GM18520 (cell line): ENCODE data around the gene RHBDD1.
A peak's percentile ranks its signal among the peaks of the same experiment; 100 is the strongest.
"Not testable (repeated sequence)": the region's sequence is repeated elsewhere in the genome, so short reads cannot be mapped to it uniquely, and the experiment has no call there.

Experiments used
- ATAC-seq: cut with Tn5 transposase; IDR thresholded peaks from one replicate; pipeline ENCODE4 v1.9.1; 2021; ENCODE audit not compliant: unreplicated experiment

Gene RHBDD1

DNA sequence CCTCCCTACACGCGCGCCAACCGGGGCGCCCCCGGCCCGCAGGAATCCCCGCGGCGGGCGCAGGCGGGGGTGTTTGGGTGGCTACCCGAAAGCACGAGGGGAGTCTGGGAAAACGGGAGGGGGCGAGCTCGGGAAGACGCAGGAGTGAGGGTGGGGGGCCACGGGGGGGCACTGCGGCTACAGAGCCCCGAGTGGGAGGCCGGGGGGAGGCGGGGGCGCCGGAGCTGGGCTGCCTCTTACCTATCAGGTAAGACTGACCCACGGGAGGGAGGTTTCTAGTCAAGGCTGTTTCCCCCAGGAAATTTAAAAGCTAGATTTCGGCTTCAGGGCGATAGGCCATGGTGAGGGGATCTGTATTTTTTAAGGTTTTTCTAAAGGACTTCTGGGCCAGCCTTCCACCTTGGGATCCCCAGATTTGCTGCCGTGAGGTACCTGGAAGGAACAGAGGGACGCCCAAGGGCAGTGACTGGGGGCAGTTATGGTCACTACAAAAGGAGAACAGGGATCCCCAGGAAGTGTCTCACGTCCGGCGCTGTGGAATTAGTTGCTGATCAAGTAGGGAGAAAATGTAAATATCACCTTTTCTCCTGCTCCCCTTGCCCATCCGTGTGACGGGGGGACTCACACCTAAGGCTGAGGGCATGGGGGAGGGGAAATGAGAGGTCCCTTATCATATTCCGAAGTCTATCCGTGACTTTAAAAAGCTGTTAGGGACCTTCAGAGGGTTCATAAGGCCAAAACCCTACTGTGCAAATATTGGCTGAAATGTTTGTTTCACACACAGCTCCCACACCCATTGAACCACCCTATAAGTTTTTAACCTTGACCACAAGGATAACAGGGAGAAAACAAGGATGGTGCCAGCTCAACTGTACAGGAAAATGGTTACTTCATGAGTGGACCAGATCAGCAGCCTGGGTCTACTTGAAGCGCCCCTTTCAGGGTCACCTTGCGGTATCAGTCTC, 35.6 kb upstream of the RHBDD1 start:
- ATAC-seq: no peak

DNA sequence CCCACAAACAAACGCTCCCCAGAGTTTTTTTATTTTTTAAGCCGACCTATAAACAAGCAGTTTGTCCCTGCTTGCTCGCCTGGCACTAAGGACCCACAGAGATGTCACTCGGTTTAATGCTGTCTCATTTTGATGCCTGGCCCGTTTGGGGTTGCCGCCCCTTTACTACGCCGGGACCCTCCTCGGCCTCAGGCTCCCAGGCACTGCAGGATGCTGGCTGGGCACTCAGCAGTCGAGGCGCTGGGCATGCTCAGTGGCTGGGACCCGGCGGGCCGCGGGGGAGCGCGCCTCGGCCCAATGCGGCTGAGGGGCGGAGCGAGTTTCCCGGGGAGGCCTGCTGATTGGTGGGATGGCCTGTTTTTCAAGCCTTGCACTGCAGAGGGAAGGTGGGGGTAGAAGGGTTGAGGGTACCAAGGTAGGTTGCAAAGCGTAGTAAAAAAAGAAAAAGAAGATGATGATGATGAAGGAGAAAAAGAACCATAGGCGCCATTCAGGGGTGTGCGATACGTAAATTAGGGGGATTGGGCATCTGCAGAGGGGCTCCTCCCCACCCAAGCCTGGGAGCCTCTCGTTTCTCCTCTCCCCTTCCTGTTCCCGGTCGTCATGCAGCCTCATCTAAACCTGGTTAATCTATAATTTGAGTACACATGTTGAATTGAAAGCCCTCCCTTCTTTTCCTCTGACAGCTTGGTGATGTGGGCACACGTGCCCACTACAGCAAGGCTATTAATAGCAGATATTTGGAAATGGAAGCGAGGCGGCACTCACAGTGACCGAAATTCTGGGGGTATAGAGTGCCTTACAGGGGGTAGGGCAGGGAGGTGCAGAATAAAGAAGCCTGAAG, 34.7 kb upstream of the RHBDD1 start:
- ATAC-seq: peak; percentile 88

DNA sequence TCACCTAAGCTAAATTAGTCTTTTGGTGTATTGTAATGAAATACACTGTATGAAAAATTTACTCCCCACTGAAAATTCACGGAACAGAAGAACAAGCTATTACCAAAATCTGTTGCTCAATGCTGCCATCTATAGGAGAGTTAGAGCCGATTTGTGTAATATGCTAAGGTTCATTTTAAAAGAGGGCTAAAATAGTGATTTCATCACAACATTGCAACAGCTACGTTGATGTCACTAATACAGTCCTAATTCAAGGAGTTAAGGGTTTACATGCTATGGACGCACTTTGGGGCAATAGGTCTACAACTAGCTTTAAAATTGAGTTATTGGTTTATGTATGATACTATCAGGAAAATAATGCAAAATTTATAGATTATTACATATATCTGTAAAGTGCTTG, 33.3 kb upstream of the RHBDD1 start:
- ATAC-seq: no peak

DNA sequence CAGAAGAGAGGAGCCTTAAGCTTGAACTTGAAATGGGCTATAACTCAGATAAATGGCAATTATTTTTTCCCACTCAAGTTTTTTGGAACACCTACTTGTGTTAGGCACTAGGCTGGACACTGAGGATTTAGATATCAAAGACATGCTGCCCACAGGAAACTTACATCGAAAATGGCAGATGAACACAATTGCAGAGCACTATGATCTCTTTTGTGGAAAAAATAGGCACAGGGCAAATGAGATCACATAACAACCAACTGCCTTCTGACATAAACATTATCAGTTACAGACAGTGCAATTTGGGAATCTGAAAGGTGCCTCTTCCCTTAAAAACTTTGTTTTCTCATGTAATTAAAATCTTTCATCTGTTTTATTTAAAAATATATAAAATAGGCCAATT, 32.4 kb upstream of the RHBDD1 start:
- no peak for ATAC-seq

DNA sequence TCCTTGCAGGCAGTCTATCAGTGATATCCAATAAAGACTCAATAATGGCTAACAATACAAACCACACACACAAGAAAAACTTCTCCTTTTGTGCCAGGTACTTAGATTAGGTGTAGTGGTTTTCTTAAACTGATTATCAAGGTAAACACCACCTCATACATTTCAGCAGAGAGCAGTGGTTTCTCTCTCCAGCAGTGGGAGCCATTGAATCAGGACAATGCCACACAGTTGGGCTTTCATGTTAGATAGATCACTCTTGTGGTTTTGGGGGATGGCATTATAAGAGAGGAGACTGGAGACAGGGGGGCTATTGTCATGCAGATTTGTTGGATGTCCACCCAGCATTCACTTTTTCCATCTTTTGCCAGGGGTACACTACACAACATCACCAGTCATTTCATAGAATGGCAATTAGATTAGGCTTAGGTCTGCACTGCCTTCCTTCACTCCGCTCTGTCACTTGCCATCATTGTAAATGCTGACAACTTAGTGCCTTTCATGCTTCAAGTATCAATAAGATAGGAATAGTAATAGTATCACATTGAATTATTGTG, 22.6 kb upstream of the RHBDD1 start:
- ATAC-seq: no peak

DNA sequence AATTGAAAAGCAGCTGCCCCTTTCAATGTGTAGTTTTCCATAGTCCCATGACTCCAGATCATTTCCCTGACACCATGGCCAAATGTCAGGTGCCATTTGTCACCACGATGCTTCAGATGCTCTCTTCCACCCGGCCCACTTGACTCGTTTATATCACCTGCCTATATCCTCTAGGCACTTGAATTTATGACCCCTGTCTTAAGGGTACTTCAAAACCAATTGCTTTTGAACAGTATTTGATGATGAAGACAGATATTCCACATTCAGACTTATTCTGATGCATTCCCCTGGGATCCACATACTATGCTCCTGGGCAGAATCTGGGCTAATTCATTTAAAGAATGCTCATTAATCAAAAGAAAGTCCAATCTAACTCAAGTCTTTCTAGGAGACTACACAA, 16.9 kb upstream of the RHBDD1 start:
- ATAC-seq: no peak

DNA sequence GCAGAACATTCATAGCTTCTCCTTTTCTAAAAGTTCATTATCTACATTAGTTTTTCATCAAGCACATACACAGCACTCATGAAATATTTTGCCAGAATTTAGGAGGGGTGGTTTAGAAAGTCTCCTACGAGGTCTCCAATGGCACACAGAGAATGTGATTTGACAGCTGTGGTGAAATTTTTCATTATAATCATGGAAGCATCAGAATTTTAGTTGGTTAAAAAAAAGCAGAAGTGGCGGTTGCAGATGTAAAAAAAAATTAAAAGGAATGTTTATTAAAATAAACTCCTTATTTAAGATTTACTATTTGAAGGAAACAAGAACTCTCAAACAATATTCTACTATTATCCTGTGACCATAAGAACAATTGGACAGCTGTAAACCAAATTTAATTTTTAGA, 10.8 kb upstream of the RHBDD1 start:
- no peak for ATAC-seq

DNA sequence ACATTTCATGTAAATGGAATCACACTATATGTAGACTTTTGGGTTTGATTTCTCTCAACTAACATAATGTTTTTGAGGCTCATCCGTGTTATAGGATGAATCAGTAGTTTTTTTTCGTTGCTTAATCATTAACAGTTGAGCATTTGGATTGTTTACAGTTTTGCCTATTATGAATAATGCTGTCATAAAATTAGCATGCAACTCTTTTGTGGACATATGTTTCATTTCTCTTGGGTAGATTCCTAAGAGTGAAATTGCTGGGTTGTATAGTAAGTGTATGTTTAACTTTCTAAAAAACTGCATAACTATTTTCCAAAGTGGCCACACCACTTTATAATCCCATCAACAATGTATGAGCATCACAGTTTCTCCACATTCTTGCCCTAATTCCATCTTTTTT, 7.7 kb upstream of the RHBDD1 start:
- ATAC-seq: no peak

DNA sequence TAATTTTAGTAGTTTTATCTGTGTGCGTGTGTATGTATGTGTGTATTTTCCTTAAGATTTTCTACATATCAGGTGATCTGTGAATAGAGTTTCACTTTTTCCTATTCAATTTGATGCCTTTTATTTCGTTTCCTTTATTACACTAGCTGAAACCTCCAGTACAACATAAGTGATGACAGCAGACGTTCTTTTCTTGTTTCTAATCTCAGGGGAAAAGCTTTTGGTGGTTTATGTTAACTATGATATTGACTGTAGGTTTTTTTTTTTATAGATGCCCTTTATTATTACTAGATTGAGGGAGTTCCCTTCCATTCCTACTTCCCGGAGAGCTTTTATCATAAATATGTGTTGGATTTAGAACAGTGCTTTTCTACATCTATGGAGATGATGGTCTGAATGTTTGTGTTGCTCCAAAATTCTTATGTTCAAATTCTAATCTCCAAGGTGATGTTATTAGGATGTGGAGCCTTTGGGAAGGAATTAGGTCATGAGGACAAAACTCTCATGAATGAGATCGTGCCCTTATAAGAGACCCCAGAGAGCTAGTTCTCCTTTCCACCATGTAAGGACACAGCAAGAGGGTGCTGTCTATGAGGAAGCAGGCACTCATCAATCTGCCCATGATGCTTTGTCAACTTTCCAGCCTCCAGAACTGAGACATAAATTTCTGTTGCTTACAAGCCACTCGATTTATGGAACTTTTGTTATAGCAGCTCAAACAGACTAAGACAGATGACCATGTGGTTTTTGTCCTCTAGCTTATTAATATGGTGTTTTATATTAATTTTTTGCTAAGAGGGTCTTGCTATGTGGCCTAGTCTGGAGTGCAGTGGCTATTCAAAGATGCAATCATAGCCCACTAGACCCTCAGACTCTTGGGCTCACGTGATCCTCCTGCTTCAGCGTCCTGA, 5.9 kb upstream of the RHBDD1 start:
- no peak for ATAC-seq

DNA sequence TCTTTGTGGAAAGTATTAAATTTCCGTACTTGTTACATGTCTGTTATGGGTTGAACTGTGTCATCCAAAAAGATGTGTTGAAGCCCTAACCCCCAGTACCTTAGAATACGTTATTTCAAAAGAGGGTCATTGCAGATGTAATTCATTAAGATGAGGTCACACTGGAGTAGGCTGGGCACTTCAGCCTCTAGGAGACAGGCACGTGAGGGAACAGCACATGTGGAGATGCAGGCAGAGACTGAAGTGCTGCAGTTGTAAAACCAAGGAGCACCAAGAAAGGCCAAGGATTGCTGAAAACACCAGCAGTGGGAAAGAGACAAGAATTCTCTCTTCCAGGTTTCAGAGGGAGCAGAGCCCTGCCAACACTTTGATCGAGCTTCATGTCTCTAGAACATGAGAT, 4.6 kb upstream of the RHBDD1 start:
- ATAC-seq: no peak

DNA sequence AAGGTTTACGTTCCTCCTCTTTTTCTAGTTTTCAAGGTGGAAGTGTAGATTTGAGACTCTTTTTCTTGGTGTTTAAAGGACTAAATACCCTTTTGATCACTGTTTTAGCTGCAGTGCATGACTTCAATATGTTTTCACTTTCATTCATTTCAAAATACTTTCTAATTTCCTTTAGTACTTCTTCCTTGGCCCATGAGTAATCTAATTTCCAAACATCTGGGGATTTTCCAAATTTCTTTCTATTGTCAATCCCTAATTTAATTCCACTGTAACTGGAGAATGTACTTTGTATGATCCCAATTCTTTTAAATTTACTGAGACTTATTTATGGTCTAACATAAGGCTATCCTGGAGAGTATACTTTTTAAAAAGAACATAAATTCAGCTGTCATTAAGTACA, 3.8 kb upstream of the RHBDD1 start:
- no peak for ATAC-seq

DNA sequence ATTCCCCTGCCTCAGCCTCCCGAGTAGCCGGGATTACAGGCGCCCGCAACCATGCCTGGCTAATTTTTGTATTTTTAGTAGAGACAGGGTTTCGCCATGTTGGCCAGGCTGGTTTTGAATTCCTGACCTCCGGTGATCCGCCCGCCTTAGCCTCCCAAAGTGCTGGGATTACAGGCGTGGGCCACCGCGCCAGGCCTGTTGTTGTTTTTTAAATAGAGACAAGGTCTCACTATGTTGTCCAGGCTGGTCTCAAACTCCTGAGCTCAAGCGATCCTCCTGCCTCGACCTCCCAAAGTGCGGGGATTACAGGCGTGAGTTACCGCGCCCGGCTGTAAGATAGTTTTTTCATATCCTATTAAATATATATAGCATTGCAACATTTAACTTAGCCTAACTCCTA, 974 bp upstream of the RHBDD1 start:
- ATAC-seq: not testable (repeated sequence)

DNA sequence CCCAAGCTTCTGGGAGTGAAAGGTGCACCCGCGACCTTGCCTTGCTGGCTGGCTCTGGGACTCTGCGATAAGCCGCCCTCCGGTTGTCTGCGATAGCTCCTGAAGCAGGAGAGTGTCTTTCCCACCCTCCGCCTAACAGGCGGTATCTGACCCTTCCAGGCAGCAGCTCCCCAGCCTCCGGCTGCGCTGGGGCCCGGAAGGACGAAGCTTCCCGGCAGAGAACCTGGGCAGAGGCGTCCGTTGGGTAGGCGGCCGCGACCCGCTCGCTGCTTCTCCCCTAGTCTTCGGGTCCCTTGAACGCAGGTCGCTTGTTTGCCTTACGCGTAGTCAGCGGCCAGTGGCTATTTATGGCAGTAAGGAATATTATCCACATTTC, 446 bp upstream of the RHBDD1 start:
- ATAC-seq: peak; percentile 2

DNA sequence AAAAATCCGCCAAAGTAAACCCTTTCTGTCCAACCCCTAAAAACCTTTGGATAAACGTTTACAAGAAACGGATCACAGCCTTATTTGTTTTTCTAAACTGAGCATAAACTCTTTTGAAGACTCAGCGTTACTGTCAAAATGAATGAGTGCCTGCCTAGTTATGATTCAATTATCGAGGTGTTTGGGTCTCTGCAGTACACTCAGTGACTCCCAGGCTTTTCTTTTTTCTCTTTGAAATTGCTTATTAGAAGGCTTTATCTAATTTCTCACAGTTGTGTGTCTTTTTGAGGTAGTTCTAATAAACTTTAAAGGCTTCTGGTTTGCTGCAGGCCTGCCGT, 663 bp downstream of the RHBDD1 start:
- peak; percentile 0 for ATAC-seq

DNA sequence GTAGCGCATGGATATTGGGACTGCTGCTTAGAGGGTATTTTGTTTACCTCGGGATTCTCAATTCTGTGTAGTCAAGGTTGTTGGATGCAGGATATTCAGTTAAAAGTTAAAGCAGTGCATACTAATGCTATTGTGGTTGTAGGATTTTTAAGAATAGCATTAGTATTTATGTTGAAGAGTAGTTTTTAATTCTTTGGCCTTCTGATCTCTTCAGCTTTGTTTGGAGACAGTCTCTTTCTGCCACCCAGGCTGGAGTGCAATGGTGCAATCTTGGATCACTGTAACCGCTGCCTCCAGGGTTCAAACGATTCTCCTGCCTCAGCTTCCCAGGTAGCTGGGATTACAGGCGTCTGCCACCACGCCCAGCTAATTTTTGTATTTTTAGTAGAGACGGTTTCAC, 1.5 kb downstream of the RHBDD1 start:
- ATAC-seq: no peak

DNA sequence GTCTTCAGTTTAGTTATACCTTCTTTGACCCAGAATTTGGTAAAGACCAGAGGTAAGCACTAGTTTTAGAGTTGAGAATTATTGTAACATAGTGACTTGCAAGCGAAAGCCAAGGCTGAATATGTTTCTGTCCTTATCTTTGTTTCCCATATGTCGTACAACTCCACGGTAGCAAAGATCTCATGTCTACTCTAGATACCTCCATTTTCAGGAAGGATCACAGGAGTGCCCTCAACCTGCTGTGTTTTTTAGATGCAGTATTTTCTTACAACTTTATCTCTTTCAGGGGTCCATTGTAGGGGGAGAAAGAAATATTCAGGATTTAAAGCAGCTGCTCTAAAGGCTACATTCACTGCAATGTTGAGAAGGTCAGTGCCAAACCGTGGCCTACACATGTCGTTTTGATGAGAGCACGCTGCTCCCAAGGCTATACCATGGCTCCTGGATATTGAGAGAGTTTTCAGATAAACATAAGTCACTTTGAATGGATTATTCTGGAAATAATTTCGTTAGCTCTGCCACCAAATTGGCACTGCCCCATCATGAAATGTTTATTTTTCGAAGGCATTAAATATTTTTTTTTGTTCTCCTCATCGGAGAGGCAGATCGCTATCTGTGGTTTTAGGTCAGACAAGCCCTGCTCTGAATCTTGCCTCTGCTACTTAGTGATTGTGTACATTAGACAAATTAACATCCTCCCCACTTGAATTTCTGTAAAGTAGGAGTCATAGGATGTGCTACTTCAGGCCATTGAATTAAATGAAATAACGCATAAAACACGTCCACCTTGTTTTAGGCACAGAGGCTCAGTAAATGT, 2.1 kb downstream of the RHBDD1 start:
- no peak for ATAC-seq

DNA sequence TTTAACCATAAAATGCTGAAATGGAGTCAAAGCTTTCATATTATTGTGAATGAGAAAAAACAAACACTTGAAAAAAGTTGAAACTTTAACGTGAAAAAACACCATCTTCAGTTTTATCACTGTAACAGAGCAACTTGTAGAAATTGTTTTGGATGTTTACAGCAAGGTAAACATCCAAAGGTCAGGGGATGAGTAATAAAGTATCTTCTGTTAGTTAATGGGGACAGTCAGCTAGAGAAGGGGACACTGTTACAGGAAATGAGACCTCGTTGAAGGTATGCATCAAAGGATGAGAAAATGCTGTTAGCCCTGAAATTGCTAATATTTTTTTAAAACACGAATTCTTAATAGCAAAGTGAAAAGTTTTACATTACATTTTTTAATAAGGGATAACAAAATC, 2.9 kb downstream of the RHBDD1 start:
- ATAC-seq: no peak

DNA sequence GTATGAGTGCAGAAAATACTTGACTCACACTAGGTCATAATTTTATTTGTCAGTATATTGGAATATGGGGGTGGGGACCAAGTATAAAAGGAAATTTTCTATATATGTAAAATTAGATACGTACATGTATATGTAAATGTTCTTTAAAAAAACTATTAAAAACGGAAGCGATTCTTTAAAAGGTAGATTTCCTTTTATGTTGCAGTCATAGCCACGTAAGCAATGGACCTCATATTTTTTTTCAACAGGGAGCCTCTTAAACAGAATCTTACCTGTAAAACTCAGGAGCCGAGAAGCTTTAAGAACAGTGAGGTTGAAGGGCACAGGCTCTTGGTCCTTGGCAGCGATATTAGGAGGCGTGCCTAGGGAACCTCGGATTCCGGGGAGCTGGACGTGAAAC, 3.3 kb downstream of the RHBDD1 start:
- ATAC-seq: no peak

DNA sequence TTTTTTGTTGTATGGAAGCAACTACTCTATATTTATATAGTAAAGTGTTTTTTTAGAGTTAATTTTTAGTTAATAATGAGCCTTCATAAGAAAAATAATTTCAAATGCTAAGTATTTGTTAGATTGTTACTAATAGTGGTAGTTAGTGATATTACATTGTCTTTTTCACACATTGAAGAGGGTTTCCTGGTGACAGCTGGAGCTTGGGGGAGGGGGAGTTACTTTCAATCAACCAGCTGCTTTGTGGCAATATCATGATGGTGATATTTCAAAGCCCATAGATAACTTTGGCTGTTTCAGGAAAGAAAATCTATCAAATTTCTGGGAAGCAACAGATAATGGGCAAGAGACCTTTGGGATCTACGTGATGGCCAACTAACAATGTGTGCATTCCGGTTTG, 4.1 kb downstream of the RHBDD1 start:
- ATAC-seq: no peak

DNA sequence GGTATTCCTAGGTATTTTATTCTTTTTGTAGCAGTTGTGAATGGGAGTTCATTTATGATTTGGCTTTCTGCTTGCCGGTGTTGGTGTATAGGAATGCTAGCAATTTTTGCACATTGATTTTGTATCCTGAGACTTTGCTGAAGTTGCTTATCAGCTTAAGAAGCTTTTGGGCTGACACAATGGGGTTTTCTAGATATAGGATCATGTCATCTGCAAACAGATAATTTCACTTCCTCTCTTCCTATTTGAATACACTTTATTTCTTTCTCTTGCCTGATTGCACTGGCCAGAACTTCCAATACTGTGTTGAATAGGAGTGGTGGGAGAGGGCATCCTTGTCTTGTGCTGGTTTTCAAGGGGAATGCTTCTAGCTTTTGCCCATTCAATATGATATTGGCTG, 7.1 kb downstream of the RHBDD1 start:
- not testable (repeated sequence) for ATAC-seq
